Endothelial cell (in vitro differentiated cells): ENCODE results near the gene AGBL5. TPM values are rescaled to one million over a fixed set of nuclear protein-coding genes. Genes with fewer than 3 reads are reported as not detected.

Experiments used
- DNase-seq: peaks from one replicate; pipeline ENCODE4 v3.0.0; 2021; ENCODE audit warnings: low spot score
- H3K27ac Mint-ChIP-seq: one replicate; pipeline ENCODE4 v1.8.0; 2021; ENCODE audit warnings: mixed read lengths, inconsistent platforms; ENCODE audit not compliant: unreplicated experiment
- H3K27me3 Mint-ChIP-seq: one replicate; pipeline ENCODE4 v1.8.0; 2021; ENCODE audit warnings: mild to moderate bottlenecking, moderate library complexity, mixed read lengths, inconsistent platforms; ENCODE audit not compliant: unreplicated experiment
- H3K36me3 Mint-ChIP-seq: one replicate; pipeline ENCODE4 v1.8.0; 2021; ENCODE audit warnings: mild to moderate bottlenecking, low read depth, mixed read lengths, inconsistent platforms; ENCODE audit not compliant: unreplicated experiment
- H3K4me1 Mint-ChIP-seq: one replicate; pipeline ENCODE4 v1.8.0; 2021; ENCODE audit warnings: mild to moderate bottlenecking, mixed read lengths, inconsistent platforms; ENCODE audit not compliant: unreplicated experiment
- H3K4me3 Mint-ChIP-seq: one replicate; pipeline ENCODE4 v1.8.0; 2021; ENCODE audit warnings: mild to moderate bottlenecking, mixed read lengths, inconsistent platforms; ENCODE audit not compliant: unreplicated experiment
- H3K9me3 Mint-ChIP-seq: one replicate; pipeline ENCODE4 v1.8.0; 2021; ENCODE audit warnings: mixed read lengths, inconsistent platforms; ENCODE audit not compliant: unreplicated experiment
- total RNA-seq: library from RNA; stranded (reverse); fragmentation: NEBNext Ultra II Directional; extraction: Animal tissue kit (Norgen Biotek cat#: 25700); gene quantifications from one replicate; pipeline ENCODE4 v1.2.1, GENCODE V29; 2021; ENCODE audit not compliant: unreplicated experiment
- TF ChIP-seq, protein P1 (sequence below): fragments of 200-600 bp; sonication (generic); IDR thresholded peaks from one replicate; pipeline ENCODE4 v1.5.0; 2021; ENCODE audit warnings: antibody characterized with exemption; ENCODE audit not compliant: unreplicated experiment

AGBL5 gene
- total RNA-seq, 1 donor from 2014 or later = 32.5 TPM

DNA sequence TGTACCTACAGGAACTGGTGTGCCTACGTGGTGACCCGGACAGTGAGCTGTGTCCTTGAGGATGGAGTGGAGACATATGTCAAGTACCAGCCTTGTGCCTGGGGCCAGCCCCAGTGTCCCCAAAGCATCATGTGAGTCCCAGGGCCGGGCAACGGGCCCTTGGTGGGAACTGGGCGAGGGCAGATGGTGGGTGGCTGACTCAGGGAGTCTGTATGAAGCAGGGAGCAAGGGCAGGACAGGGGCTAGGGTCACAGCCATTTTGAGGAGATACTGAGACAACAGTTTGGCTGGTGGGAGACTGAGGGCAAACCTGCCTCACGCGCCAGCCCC lies 28.6 kb downstream of the AGBL5 start:
- TF ChIP-seq, protein P1, sequence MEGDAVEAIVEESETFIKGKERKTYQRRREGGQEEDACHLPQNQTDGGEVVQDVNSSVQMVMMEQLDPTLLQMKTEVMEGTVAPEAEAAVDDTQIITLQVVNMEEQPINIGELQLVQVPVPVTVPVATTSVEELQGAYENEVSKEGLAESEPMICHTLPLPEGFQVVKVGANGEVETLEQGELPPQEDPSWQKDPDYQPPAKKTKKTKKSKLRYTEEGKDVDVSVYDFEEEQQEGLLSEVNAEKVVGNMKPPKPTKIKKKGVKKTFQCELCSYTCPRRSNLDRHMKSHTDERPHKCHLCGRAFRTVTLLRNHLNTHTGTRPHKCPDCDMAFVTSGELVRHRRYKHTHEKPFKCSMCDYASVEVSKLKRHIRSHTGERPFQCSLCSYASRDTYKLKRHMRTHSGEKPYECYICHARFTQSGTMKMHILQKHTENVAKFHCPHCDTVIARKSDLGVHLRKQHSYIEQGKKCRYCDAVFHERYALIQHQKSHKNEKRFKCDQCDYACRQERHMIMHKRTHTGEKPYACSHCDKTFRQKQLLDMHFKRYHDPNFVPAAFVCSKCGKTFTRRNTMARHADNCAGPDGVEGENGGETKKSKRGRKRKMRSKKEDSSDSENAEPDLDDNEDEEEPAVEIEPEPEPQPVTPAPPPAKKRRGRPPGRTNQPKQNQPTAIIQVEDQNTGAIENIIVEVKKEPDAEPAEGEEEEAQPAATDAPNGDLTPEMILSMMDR = no peak
- Mint-ChIP-seq H3K4me1 (peaks cover 26% of the 10 kb centered on the region), H3K36me3 (peaks cover 3% of the 10 kb centered on the region), H3K27me3 (peaks cover 20% of the 10 kb centered on the region), H3K4me3 (no peak overlapping the region), H3K9me3 (no peaks in the 10 kb centered on the region), H3K27ac (no peak overlapping the region)
- DNase-seq = no peak

DNA sequence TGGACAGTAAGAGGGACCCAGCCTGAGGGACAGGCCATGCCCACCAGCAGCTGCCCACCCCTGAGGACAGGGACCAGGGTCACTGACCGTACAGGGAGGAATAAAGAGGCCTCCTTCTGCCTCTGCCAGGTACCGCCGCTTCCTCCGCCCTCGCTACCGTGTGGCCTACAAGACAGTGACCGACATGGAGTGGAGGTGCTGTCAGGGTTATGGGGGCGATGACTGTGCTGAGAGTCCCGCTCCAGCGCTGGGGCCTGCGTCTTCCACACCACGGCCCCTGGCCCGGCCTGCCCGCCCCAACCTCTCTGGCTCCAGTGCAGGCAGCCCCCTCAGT lies 29.1 kb downstream of the AGBL5 start:
- peaks cover 21% of the 10 kb centered on the region for H3K4me1 Mint-ChIP-seq
- H3K27ac Mint-ChIP-seq = no peak overlapping the region
- peaks cover 20% of the 10 kb centered on the region for H3K27me3 Mint-ChIP-seq
- H3K4me3 Mint-ChIP-seq = peak overlapping the region; percentile 31
- no peaks in the 10 kb centered on the region for H3K9me3 Mint-ChIP-seq
- no peak for DNase-seq
- TF ChIP-seq, protein P1 = no peak
- H3K36me3 Mint-ChIP-seq = peaks cover 3% of the 10 kb centered on the region

DNA sequence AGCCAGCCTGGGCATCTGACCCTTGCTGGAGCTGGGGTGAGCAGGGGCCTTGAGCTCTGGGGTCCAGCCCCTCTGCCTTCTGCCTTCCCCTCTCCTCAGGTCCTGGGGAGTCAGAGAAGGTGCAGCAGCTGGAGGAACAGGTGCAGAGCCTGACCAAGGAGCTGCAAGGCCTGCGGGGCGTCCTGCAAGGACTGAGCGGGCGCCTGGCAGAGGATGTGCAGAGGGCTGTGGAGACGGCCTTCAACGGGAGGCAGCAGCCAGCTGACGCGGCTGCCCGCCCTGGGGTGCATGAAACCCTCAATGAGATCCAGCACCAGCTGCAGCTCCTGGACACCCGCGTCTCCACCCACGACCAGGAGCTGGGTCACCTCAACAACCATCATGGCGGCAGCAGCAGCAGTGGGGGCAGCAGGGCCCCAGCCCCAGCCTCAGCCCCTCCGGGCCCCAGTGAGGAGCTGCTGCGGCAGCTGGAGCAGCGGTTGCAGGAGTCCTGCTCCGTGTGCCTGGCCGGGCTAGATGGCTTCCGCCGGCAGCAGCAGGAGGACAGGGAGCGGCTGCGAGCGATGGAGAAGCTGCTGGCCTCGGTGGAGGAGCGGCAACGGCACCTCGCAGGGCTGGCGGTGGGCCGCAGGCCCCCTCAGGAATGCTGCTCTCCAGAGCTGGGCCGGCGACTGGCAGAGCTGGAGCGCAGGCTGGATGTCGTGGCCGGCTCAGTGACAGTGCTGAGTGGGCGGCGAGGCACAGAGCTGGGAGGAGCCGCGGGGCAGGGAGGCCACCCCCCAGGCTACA lies 30.7 kb downstream of the AGBL5 start:
- TF ChIP-seq, protein P1 = no peak

DNA sequence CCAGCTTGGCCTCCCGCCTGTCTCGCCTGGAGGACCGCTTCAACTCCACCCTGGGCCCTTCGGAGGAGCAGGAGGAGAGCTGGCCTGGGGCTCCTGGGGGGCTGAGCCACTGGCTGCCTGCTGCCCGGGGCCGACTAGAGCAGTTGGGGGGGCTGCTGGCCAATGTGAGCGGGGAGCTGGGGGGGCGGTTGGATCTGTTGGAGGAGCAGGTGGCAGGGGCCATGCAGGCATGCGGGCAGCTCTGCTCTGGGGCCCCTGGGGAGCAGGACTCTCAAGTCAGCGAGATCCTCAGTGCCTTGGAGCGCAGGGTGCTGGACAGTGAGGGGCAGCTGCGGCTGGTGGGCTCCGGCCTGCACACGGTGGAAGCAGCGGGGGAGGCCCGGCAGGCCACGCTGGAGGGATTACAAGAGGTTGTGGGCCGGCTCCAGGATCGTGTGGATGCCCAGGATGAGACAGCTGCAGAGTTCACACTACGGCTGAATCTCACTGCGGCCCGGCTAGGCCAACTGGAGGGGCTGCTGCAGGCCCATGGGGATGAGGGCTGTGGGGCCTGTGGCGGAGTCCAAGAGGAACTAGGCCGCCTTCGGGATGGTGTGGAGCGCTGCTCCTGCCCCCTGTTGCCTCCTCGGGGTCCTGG lies 31.4 kb downstream of the AGBL5 start:
- Mint-ChIP-seq H3K36me3 (no peaks in the 10 kb centered on the region), H3K27me3 (peaks cover 15% of the 10 kb centered on the region), H3K27ac (no peak overlapping the region), H3K4me1 (peaks cover 13% of the 10 kb centered on the region), H3K9me3 (no peaks in the 10 kb centered on the region), H3K4me3 (no peak overlapping the region)
- TF ChIP-seq, protein P1 = no peak
- DNase-seq = no peak

More for the DNA sequence above, 30.7 kb downstream of the AGBL5 start:
- Mint-ChIP-seq H3K36me3 (no peaks in the 10 kb centered on the region), H3K27me3 (peaks cover 20% of the 10 kb centered on the region), H3K4me3 (no peak overlapping the region), H3K4me1 (peaks cover 13% of the 10 kb centered on the region), H3K27ac (no peak overlapping the region), H3K9me3 (no peaks in the 10 kb centered on the region)
- DNase-seq = no peak
